Gastrocnemius medialis (tissue), 4 donors: Measurements from ENCODE around the gene NKX2-8. TPM values are rescaled to one million over a fixed set of nuclear protein-coding genes. Genes with fewer than 3 reads are reported as not detected.
A peak's percentile ranks its signal among the peaks of the same experiment; 100 is the strongest.

Source experiments
- ATAC-seq, 2 donors: fragments of 150-250 bp; one replicate each; pipeline ENCODE4 v1.9.1; 2016
- DNase-seq, 2 donors: peaks; one replicate each; pipeline ENCODE4 v3.0.0-alpha.2; 2019
- H3K27ac ChIP-seq, 4 donors: fragments of 200-600 bp; sonication (generic); 1 replicate in 1 of 4; 2 replicates in 3 of 4; pipeline ENCODE4 v1.5.1; 2016 to 2018; ENCODE audit warnings: mild to moderate bottlenecking in 2 of 4, moderate library complexity in 1 of 4
- H3K27me3 ChIP-seq, 3 donors: fragments of 200-600 bp; sonication (generic) in 2 of 3; 1 replicate in 1 of 3; 2 replicates in 2 of 3; pipeline versions ENCODE4 v1.5.1 to v1.6.0; 2016 to 2019; ENCODE audit warnings: mild to moderate bottlenecking in 1 of 3, moderate library complexity in 1 of 3
- H3K36me3 ChIP-seq, 2 donors: fragments of 200-600 bp; sonication (generic) in 1 of 2; one replicate each; pipeline ENCODE4 v1.5.1; 2017 to 2018
- H3K4me1 ChIP-seq, 2 donors: fragments of 200-600 bp; sonication (generic) in 1 of 2; one replicate each; pipeline ENCODE4 v1.5.1; 2016 to 2017; ENCODE audit warnings: mild to moderate bottlenecking in 2 of 2
- H3K4me3 ChIP-seq, 4 donors: fragments of 200-600 bp; sonication (generic) in 3 of 4; 1 replicate in 1 of 4; 2 replicates in 3 of 4; pipeline ENCODE4 v1.5.1; 2016 to 2019; ENCODE audit warnings: mild to moderate bottlenecking in 2 of 4
- H3K9me3 ChIP-seq, 3 donors: fragments of 200-600 bp; sonication (generic) in 2 of 3; 1 replicate in 1 of 3; 2 replicates in 2 of 3; pipeline ENCODE4 v1.5.1; 2016 to 2019
- CTCF ChIP-seq, 5 experiments: fragments of 450-650 bp in 3 of 5; fragments of 200-600 bp in 2 of 5; sonication (generic) in 2 of 5; IDR thresholded peaks in 4 of 5; conservative IDR thresholded peaks in 1 of 5; 1 replicate in 4 of 5; 2 replicates in 1 of 5; pipeline ENCODE4 v1.5.1; 2016 to 2019; ENCODE audit warnings: antibody characterized with exemption in 5 of 5, mild to moderate bottlenecking in 3 of 5, moderate library complexity in 3 of 5
- POLR2A ChIP-seq, 2 donors: fragments of 450-650 bp; IDR thresholded peaks; one replicate each; pipeline ENCODE4 v1.6.1; 2017; ENCODE audit warnings: antibody characterized with exemption in 2 of 2, mild to moderate bottlenecking in 2 of 2, moderate library complexity in 2 of 2
- in situ Hi-C, 4 donors: fragments of 200-750 bp; cut with MboI; loops; one replicate each; pipeline versions ENCODE4 v1.15.0 to v1.8.0; 2017; ENCODE audit warnings: low sequenced_read_pairs in 4 of 4
- intact Hi-C: fragments of 100-400 bp; cut with DNase I; formaldehyde crosslinking; loops from one replicate; pipeline ENCODE4 v1.15.1; 2023; ENCODE audit warnings: low total_unique reads
- total RNA-seq, 4 donors: library from RNA; depleted of rRNA; stranded (reverse); fragments of >200 nt; gene quantifications; one replicate each; pipeline versions ENCODE4 v1.1.0 to v1.2.3, GENCODE V29; 2016

NKX2-8 gene
- total RNA-seq, 4 donors from 2014 or later: not detected

- ATAC-seq (no peak), DNase-seq (no peak)
- Histone ChIP-seq H3K27me3 (peaks cover 69 to 78% (median 72%) of the 10 kb centered on the region in 3 donors), H3K4me3 (no peak overlapping the region), H3K4me1 (peaks cover 0 to 23% of the 10 kb centered on the region in 2 donors), H3K9me3 (no peaks in the 10 kb centered on the region), H3K36me3 (no peaks in the 10 kb centered on the region), H3K27ac (no peak overlapping the region)
- in situ Hi-C loops: no loop called here
- intact Hi-C loops: no loop called here
- TF ChIP-seq POLR2A (IDR thresholded peaks at IDR 0.05) (no peak), CTCF (IDR thresholded peaks at IDR 0.05 in 4 of 5, conservative IDR thresholded peaks at IDR 0.05 in 1 of 5) (no peak)
Observed at GRCh38 chr14:36579573-36580140, 2.8 kb downstream of the NKX2-8 start.

- intact Hi-C loops: no loop called here
- peaks cover 66 to 75% (median 72%) of the 10 kb centered on the region in 3 donors for H3K27me3 ChIP-seq
- no peaks in the 10 kb centered on the region for H3K36me3 ChIP-seq
- no peak overlapping the region for H3K27ac ChIP-seq
- no peaks in the 10 kb centered on the region for H3K9me3 ChIP-seq
- TF ChIP-seq POLR2A (IDR thresholded peaks at IDR 0.05): no peak
- TF ChIP-seq CTCF (IDR thresholded peaks at IDR 0.05 in 4 of 5, conservative IDR thresholded peaks at IDR 0.05 in 1 of 5): no peak
- H3K4me1 ChIP-seq: peaks cover 0 to 23% of the 10 kb centered on the region in 2 donors
- in situ Hi-C loops: no loop called here
- H3K4me3 ChIP-seq: no peak overlapping the region
- ATAC-seq: no peak
- no peak for DNase-seq
Observed at GRCh38 chr14:36579001-36579555, 3.3 kb downstream of the NKX2-8 start.

- no peak for TF ChIP-seq CTCF (IDR thresholded peaks at IDR 0.05 in 4 of 5, conservative IDR thresholded peaks at IDR 0.05 in 1 of 5)
- no peak for TF ChIP-seq POLR2A (IDR thresholded peaks at IDR 0.05)
- H3K4me3 ChIP-seq: no peak overlapping the region
- in situ Hi-C loops (loop anchor here in 1 of 4 donors (25.0 kb wide), 1 partner anchor 367 kb away; no protein-coding TSS in a partner anchor), intact Hi-C loops (no loop called here)
- no peaks in the 10 kb centered on the region for H3K9me3 ChIP-seq
- H3K27me3 ChIP-seq: peaks cover 18 to 35% (median 25%) of the 10 kb centered on the region in 3 donors
- H3K36me3 ChIP-seq: no peaks in the 10 kb centered on the region
- no peaks in the 10 kb centered on the region for H3K4me1 ChIP-seq
- DNase-seq: no peak
- no peak for ATAC-seq
- no peak overlapping the region for H3K27ac ChIP-seq
Observed at GRCh38 chr14:36570065-36570464, 12.3 kb downstream of the NKX2-8 start.

GRCh38 chr14:36556811-36557433, 25.5 kb downstream of the NKX2-8 start:
- Histone ChIP-seq H3K27ac (no peak overlapping the region), H3K9me3 (no peaks in the 10 kb centered on the region), H3K27me3 (peaks cover 0 to 3% (median 0%) of the 10 kb centered on the region in 3 donors), H3K4me3 (no peak overlapping the region), H3K36me3 (no peaks in the 10 kb centered on the region), H3K4me1 (no peaks in the 10 kb centered on the region)
- DNase-seq (no peak), ATAC-seq (no peak)
- intact Hi-C loops: no loop called here
- no peak for TF ChIP-seq POLR2A (IDR thresholded peaks at IDR 0.05)
- TF ChIP-seq CTCF (IDR thresholded peaks at IDR 0.05 in 4 of 5, conservative IDR thresholded peaks at IDR 0.05 in 1 of 5): peak in 4 of 5 experiments; percentile 20 to 71 (median 40)
- in situ Hi-C loops: loop anchor here in 1 of 4 donors (25.0 kb wide), 1 partner anchor 380 kb away; no protein-coding TSS in a partner anchor
